Endodermal cell (in vitro differentiated cells): ENCODE results near the gene LNPEP. TPM values are rescaled to one million over a fixed set of nuclear protein-coding genes. Genes with fewer than 3 reads are reported as not detected.

Source experiments
- DNase-seq: peaks from one replicate; pipeline ENCODE4 v3.0.0-alpha.2; 2017
- H3K27ac ChIP-seq: 2 replicates; pipeline ENCODE4 v1.5.1; 2013; ENCODE audit warnings: mild to moderate bottlenecking, low read depth, low read length, moderate library complexity
- H3K27me3 ChIP-seq: 2 replicates; pipeline ENCODE4 v1.6.1; 2013; ENCODE audit warnings: mild to moderate bottlenecking, low read length, moderate library complexity; ENCODE audit not compliant: insufficient read depth, control insufficient read depth, poor library complexity, severe bottlenecking
- H3K36me3 ChIP-seq: 2 replicates; pipeline ENCODE4 v1.7.0; 2013; ENCODE audit warnings: mild to moderate bottlenecking, low read length, moderate library complexity; ENCODE audit not compliant: control insufficient read depth, insufficient read depth
- H3K4me1 ChIP-seq: one replicate; pipeline ENCODE4 v1.7.0; 2013; ENCODE audit warnings: low read length; ENCODE audit not compliant: control insufficient read depth, insufficient read depth
- H3K4me3 ChIP-seq: 2 replicates; pipeline ENCODE4 v1.5.1; 2013; ENCODE audit warnings: mild to moderate bottlenecking, low read length, moderate library complexity
- H3K9ac ChIP-seq: 2 replicates; pipeline ENCODE4 v1.6.1; 2013; ENCODE audit warnings: mild to moderate bottlenecking, low read length, moderate library complexity; ENCODE audit not compliant: poor library complexity, severe bottlenecking; ENCODE audit errors: extremely low read depth
- H3K9me3 ChIP-seq: 2 replicates; pipeline ENCODE4 v1.6.1; 2013; ENCODE audit warnings: mild to moderate bottlenecking, low read length, moderate library complexity; ENCODE audit not compliant: control insufficient read depth
- H3K27ac Mint-ChIP-seq: 2 replicates; pipeline ENCODE4 v1.8.0; 2020; ENCODE audit warnings: mixed read lengths
- H3K27me3 Mint-ChIP-seq: 2 replicates; pipeline ENCODE4 v1.8.0; 2021; ENCODE audit warnings: mild to moderate bottlenecking, mixed read lengths; ENCODE audit not compliant: insufficient read depth
- H3K36me3 Mint-ChIP-seq: 2 replicates; pipeline ENCODE4 v1.8.0; 2020; ENCODE audit warnings: low read depth, mixed read lengths
- H3K4me1 Mint-ChIP-seq: 2 replicates; pipeline ENCODE4 v1.8.0; 2020; ENCODE audit warnings: mixed read lengths
- H3K4me3 Mint-ChIP-seq: 2 replicates; pipeline ENCODE4 v1.8.0; 2020; ENCODE audit warnings: mild to moderate bottlenecking, moderate library complexity, mixed read lengths
- H3K9me3 Mint-ChIP-seq: 2 replicates; pipeline ENCODE4 v1.8.0; 2020; ENCODE audit warnings: mild to moderate bottlenecking, mixed read lengths
- WGBS, 2 experiments: methylation state at CpG; one replicate each; pipeline versions ENCODE4 v1.1.5 to v1.1.7; 2013; ENCODE audit warnings: missing lambda C conversion rate in 2 of 2, mixed read lengths in 1 of 2; ENCODE audit not compliant: insufficient coverage in 1 of 2, insufficient read length in 1 of 2; 5-methylcytosine and 5-hydroxymethylcytosine counted together
- total RNA-seq, 2 donors: library from RNA; stranded (reverse); fragmentation: NEBNext Ultra II Directional in 1 of 2; extraction: Animal tissue kit (Norgen Biotek cat#: 25700) in 1 of 2; gene quantifications; 2 replicates in 1 of 2; 3 replicates in 1 of 2; pipeline ENCODE4 v1.2.1, GENCODE V29; 2021
- TF ChIP-seq, protein P1 (sequence below): fragments of 200-600 bp; sonication (generic); conservative IDR thresholded peaks from 2 replicates; pipeline ENCODE4 v1.5.0; 2021; ENCODE audit warnings: antibody characterized with exemption, mild to moderate bottlenecking

LNPEP gene
- total RNA-seq, 2 donors from 2014 or later: 11.2 to 12.3 TPM

DNA sequence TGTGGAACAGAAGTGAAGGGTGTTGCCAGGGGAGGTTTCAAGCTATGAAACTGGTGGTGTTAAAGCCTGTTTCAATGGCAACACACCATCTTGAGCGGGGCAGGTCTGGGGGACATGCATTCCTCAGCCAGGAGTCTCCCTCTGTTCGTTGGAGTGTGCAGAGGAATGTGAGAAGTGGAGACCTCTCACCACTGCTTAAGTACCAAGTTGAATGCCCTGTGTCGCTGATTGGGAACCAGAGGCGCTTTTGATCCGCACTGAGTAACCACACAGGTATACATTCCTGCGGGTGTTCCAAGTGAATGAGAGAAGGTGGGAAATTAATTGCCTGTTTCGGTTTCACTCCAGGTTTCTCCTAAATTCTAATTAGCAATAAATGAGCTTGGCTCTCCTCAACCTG, 107.1 kb downstream of the LNPEP start:
- no peaks in the 10 kb centered on the region for H3K4me1 ChIP-seq
- TF ChIP-seq, protein P1, sequence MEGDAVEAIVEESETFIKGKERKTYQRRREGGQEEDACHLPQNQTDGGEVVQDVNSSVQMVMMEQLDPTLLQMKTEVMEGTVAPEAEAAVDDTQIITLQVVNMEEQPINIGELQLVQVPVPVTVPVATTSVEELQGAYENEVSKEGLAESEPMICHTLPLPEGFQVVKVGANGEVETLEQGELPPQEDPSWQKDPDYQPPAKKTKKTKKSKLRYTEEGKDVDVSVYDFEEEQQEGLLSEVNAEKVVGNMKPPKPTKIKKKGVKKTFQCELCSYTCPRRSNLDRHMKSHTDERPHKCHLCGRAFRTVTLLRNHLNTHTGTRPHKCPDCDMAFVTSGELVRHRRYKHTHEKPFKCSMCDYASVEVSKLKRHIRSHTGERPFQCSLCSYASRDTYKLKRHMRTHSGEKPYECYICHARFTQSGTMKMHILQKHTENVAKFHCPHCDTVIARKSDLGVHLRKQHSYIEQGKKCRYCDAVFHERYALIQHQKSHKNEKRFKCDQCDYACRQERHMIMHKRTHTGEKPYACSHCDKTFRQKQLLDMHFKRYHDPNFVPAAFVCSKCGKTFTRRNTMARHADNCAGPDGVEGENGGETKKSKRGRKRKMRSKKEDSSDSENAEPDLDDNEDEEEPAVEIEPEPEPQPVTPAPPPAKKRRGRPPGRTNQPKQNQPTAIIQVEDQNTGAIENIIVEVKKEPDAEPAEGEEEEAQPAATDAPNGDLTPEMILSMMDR: no peak
- no peaks in the 10 kb centered on the region for H3K27me3 ChIP-seq
- Mint-ChIP-seq H3K9me3 (no peaks in the 10 kb centered on the region), H3K36me3 (no peaks in the 10 kb centered on the region), H3K27ac (peak overlapping the region; percentile 87), H3K27me3 (no peaks in the 10 kb centered on the region), H3K4me3 (no peak overlapping the region), H3K4me1 (peaks cover 25% of the 10 kb centered on the region)
- H3K27ac ChIP-seq: no peak overlapping the region
- WGBS, 2 experiments: 93 to 96% methylated on average over 2 to 7 of the region's 7 CpGs
- no peaks in the 10 kb centered on the region for H3K36me3 ChIP-seq
- peaks cover under 1% of the 10 kb centered on the region for H3K9me3 ChIP-seq
- no peak overlapping the region for H3K4me3 ChIP-seq
- DNase-seq: no peak
- H3K9ac ChIP-seq: no peak overlapping the region

DNA sequence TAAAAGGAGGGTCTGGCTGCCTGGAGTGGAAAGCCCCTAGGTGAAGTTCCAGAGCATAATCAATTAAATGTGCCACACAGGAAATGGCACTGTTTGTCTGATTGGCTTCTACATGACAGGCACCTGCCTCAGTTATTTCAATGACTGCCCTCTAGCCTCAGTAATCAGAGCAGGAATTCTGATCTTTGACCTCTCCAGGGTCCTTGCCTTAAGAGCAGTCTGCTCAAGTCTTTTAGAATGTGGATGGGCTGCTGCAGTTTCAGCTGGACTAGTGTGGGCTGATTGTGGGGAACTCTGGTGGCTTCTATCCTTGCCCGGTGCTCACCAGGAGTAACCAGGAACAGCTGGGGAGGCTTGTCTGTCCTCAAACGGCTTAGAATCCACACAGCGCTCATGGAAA, 107.6 kb downstream of the LNPEP start:
- no peaks in the 10 kb centered on the region for H3K27me3 Mint-ChIP-seq
- no peaks in the 10 kb centered on the region for H3K36me3 ChIP-seq
- TF ChIP-seq, protein P1: no peak
- no peak overlapping the region for H3K9ac ChIP-seq
- no peak overlapping the region for H3K27ac ChIP-seq
- peak overlapping the region; percentile 87 for H3K27ac Mint-ChIP-seq
- no peak overlapping the region for H3K4me3 Mint-ChIP-seq
- H3K9me3 Mint-ChIP-seq: no peaks in the 10 kb centered on the region
- DNase-seq: no peak
- H3K4me3 ChIP-seq: no peak overlapping the region
- peaks cover 4% of the 10 kb centered on the region for H3K9me3 ChIP-seq
- H3K4me1 Mint-ChIP-seq: peaks cover 25% of the 10 kb centered on the region
- WGBS, 2 experiments: 89% methylated on average over 3 of the region's 3 CpGs
- no peaks in the 10 kb centered on the region for H3K4me1 ChIP-seq
- no peaks in the 10 kb centered on the region for H3K36me3 Mint-ChIP-seq
- H3K27me3 ChIP-seq: no peaks in the 10 kb centered on the region

DNA sequence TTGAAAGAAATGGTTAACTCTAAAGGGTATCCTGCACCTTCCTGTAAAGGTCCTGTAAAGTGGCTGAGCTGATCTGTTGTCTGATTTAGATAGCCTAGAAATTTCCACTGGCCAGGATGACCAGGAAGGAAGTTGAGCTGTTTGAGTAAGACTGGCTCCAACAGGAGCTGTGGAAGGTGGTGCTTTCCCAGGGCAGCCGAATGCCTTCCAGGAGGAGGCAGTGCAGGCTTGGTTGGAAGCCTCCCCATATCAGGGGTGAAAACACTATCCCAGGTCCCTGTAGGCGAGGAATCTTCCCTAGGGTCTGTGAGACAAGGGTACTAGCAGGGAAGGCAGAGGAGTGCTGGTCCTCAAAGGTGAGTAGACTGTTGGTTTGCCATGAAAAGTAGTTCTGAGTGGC, 108.2 kb downstream of the LNPEP start:
- H3K4me3 Mint-ChIP-seq: no peak overlapping the region
- no peaks in the 10 kb centered on the region for H3K36me3 Mint-ChIP-seq
- TF ChIP-seq, protein P1: peak; percentile 95
- peaks cover 25% of the 10 kb centered on the region for H3K4me1 Mint-ChIP-seq
- H3K9ac ChIP-seq: no peak overlapping the region
- peak overlapping the region; percentile 87 for H3K27ac Mint-ChIP-seq
- peak; percentile 93 for DNase-seq
- H3K4me3 ChIP-seq: no peak overlapping the region
- no peaks in the 10 kb centered on the region for H3K4me1 ChIP-seq
- H3K27me3 Mint-ChIP-seq: no peaks in the 10 kb centered on the region
- H3K27me3 ChIP-seq: no peaks in the 10 kb centered on the region
- H3K9me3 ChIP-seq: peaks cover 4% of the 10 kb centered on the region
- no peaks in the 10 kb centered on the region for H3K9me3 Mint-ChIP-seq
- H3K36me3 ChIP-seq: no peaks in the 10 kb centered on the region
- 48 to 63% methylated on average over 2 of the region's 2 CpGs for WGBS, 2 experiments
- no peak overlapping the region for H3K27ac ChIP-seq
